ENCODE results near the gene GUCA1C. TPM values are rescaled to one million over a fixed set of nuclear protein-coding genes. Genes with fewer than 3 reads are reported as not detected.

The GUCA1C gene
- total and polyA plus RNA-seq, 4 donors: 0.20 TPM; not detected in 3

DNA sequence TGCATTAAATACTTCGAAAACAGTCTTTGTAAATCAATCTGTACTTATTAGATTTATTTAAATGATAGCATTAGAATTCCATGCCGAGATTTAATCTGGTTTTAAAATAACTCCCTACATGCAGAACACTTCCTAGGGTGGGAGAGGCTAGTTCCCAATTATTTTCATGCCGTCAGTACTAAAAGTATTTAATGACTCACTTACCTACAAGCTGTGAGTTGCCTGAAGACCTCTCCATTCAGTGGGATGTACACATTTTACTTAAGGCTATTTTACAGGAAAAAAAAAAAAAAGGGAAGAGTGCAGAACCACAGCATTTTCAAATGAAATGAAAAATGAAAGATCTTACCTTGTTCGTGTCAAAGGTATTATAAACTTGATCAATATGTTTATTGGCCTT lies 469 bp downstream of the GUCA1C start:
- DNase-seq (ENCODE audit: low read depth in 4 of 6, low spot score in 6 of 6): no peak
- Histone ChIP-seq H3K27me3 (ENCODE audit: control insufficient read depth, insufficient read depth, low read length) (no peaks in the 10 kb centered on the region), H3K36me3 (ENCODE audit: control insufficient read depth, insufficient read depth, low read length) (no peaks in the 10 kb centered on the region), H3K9me3 (ENCODE audit: control insufficient read depth, insufficient read depth, low read length) (no peaks in the 10 kb centered on the region), H3K27ac (ENCODE audit: low read depth, low read length) (no peak overlapping the region), H3K4me3 (ENCODE audit: low read depth, low read length) (no peak overlapping the region), H3K4me1 (ENCODE audit: control insufficient read depth, insufficient read depth, low read length) (no peaks in the 10 kb centered on the region)
- no CpG with 5 or more reads among the region's 4 CpGs for WGBS (ENCODE audit: insufficient coverage)

DNA sequence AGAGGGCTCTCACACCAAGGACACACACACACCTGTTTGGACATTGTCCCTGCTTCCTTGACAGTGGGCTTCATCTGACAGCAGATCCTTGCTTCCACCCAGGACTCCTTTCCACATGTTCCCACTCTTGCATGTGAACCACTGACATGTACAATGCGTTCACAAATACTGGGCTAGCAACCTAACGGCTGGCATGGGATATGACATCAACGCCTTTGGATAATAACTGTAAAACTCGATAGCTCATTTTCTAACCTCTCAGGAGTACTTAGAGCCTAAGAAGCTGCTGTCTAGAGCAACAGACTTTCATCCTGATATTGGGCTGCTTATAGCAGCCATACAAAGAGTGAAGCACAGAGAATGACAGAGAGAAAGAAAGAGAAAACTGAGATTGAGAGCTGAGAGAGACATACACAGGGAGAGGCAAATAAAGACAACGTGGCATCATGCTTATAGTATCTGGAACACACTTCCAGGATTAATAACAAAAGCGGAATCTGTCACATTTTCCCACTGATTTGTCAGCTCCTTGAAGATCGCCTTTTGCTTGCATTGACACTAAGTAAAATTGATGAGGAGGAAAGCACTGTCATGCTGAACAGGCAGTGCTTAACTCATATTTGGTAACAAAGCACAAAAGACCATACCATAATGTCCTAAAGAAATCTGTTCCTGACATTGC lies 1.7 kb downstream of the GUCA1C start:
- DNase-seq (ENCODE audit: low read depth in 4 of 6, low spot score in 6 of 6): peak in 3 of 6 donors; percentile 5 to 88 (median 6)
- Histone ChIP-seq H3K9me3 (ENCODE audit: control insufficient read depth, insufficient read depth, low read length) (no peaks in the 10 kb centered on the region), H3K4me3 (ENCODE audit: low read depth, low read length) (no peak overlapping the region), H3K36me3 (ENCODE audit: control insufficient read depth, insufficient read depth, low read length) (no peaks in the 10 kb centered on the region), H3K4me1 (ENCODE audit: control insufficient read depth, insufficient read depth, low read length) (no peaks in the 10 kb centered on the region), H3K27ac (ENCODE audit: low read depth, low read length) (no peak overlapping the region), H3K27me3 (ENCODE audit: control insufficient read depth, insufficient read depth, low read length) (no peaks in the 10 kb centered on the region)
- 76% methylated on average over 5 of the region's 7 CpGs for WGBS (ENCODE audit: insufficient coverage)

DNA sequence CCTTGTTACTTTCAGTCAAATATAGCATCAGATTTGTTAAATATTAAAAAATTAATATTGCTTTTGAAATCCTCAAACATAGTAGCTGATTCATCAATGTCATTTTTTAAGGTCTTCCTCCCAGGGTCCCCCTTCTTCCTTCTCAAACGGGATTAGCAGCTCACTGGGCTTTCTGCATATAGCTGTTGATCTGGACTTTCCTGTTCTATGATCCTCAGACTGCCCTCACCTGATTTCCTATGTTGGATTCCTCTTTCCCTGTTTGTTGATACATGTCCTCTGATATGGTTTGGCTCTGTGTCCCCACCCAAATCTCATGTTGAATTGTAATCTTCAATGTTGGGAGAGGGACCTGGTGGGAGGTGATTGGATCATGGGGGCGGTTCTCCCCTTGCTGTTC lies 5.8 kb downstream of the GUCA1C start:
- Histone ChIP-seq H3K4me1 (ENCODE audit: control insufficient read depth, insufficient read depth, low read length) (no peaks in the 10 kb centered on the region), H3K27ac (ENCODE audit: low read depth, low read length) (no peak overlapping the region), H3K27me3 (ENCODE audit: control insufficient read depth, insufficient read depth, low read length) (no peaks in the 10 kb centered on the region), H3K36me3 (ENCODE audit: control insufficient read depth, insufficient read depth, low read length) (no peaks in the 10 kb centered on the region), H3K4me3 (ENCODE audit: low read depth, low read length) (no peak overlapping the region), H3K9me3 (ENCODE audit: control insufficient read depth, insufficient read depth, low read length) (no peaks in the 10 kb centered on the region)
- no peak for DNase-seq (ENCODE audit: low read depth in 4 of 6, low spot score in 6 of 6)
- 100% methylated on average over 1 of the region's 2 CpGs for WGBS (ENCODE audit: insufficient coverage)

DNA sequence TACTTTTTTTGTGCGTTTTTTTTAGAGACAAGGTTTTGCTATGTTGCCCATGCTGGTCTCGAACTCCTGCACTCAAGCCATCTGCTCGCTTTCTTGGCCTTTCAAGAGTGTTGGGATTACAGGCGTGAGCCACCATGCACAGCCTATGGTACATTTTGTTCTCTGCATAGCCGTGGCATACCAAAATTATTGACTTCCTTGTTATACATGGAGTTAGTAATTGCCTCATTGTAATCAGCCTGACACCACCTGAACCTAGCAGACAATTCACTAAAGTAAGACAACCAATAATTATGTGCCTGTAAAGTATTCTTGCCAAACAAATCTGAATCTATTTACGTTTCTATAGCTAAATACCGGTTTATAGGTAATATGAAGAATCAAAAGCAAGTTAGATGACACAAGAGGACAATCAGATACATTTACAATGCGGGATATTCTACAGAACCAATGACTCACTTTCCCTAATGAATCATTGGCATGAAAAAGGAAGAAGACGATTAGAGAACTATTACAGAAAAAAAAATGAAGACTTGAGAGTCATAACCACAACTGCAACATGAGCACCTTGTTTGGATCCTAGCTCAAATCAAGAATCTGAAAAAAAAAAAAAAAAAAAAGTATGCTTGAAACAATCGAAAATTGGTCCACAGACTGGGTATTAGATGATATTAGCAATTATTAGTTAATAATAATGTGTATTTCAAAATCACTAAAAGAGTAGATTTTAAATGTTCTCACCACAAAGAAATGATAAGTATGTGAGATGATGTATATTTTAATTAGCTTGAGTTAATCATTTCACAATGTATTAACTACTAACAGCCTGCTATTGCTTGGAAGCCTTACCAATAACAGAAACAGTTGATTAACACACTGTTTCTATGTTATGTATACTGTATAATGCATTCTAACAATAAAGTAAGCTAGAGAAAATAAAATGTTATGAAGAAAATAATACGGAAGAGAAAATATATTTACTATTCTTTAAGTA lies 7.1 kb downstream of the GUCA1C start:
- no peak overlapping the region for H3K27ac ChIP-seq (ENCODE audit: low read depth, low read length)
- H3K4me3 ChIP-seq (ENCODE audit: low read depth, low read length): no peak overlapping the region
- no peaks in the 10 kb centered on the region for H3K9me3 ChIP-seq (ENCODE audit: control insufficient read depth, insufficient read depth, low read length)
- 97% methylated on average over 3 of the region's 11 CpGs for WGBS (ENCODE audit: insufficient coverage)
- H3K4me1 ChIP-seq (ENCODE audit: control insufficient read depth, insufficient read depth, low read length): no peaks in the 10 kb centered on the region
- no peak for DNase-seq (ENCODE audit: low read depth in 4 of 6, low spot score in 6 of 6)
- H3K36me3 ChIP-seq (ENCODE audit: control insufficient read depth, insufficient read depth, low read length): no peaks in the 10 kb centered on the region
- no peaks in the 10 kb centered on the region for H3K27me3 ChIP-seq (ENCODE audit: control insufficient read depth, insufficient read depth, low read length)

DNA sequence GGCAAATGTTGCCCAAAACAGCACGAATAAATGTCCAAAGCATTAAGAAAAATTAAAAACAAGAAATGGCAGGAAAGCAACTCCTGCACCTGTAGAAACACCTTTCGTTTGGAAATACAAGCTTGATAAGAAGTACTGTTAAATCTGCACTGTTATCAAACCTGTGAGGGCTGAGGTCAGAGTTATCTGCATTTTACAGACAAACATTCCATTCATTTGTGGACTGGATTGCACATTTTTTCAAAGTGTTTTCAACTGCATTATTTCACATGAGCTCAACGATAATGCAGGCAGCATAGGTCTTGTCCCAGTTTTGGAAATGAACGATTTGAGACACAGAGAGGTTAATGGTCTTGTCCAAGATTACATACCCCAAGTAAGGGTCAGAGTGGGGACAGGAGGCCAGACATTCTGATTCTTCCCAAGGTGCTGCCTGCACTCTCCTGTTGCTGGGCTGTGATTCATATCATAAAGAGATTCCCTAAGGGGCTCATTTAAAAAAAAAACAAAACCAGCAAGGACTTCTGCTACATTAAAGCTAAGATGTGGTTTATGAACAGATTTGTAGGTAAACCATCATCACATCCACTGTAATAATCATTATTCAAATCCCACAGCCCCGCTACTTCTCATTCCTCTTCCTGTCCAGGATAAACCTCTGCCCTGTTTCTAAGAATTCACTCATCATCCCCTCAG lies 13.0 kb downstream of the GUCA1C start:
- H3K4me3 ChIP-seq (ENCODE audit: low read depth, low read length): no peak overlapping the region
- no peaks in the 10 kb centered on the region for H3K36me3 ChIP-seq (ENCODE audit: control insufficient read depth, insufficient read depth, low read length)
- no peaks in the 10 kb centered on the region for H3K27me3 ChIP-seq (ENCODE audit: control insufficient read depth, insufficient read depth, low read length)
- no peak for DNase-seq (ENCODE audit: low read depth in 4 of 6, low spot score in 6 of 6)
- WGBS (ENCODE audit: insufficient coverage): 86% methylated on average over 2 of the region's 5 CpGs
- no peak overlapping the region for H3K27ac ChIP-seq (ENCODE audit: low read depth, low read length)
- no peaks in the 10 kb centered on the region for H3K9me3 ChIP-seq (ENCODE audit: control insufficient read depth, insufficient read depth, low read length)
- H3K4me1 ChIP-seq (ENCODE audit: control insufficient read depth, insufficient read depth, low read length): no peaks in the 10 kb centered on the region

DNA sequence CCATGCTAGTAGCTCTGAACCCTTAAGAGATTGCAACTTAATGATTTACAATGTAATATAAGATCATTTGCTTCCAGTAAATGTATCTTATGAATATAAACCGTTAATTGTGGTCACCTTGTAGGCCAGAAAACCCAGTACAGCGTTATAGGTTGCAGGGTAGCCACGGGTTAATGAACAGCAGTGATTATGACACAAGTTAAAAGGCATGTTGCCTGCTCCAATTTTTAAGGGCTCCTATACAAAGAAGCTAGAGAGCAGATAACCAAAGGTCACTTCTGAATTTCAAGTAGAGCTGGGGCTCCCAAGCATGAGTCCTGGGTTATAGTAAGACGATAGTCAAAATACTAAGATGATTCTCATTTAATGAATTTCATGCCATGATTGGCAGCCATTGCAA lies 13.5 kb downstream of the GUCA1C start:
- Histone ChIP-seq H3K4me3 (ENCODE audit: low read depth, low read length) (no peak overlapping the region), H3K27ac (ENCODE audit: low read depth, low read length) (no peak overlapping the region), H3K9me3 (ENCODE audit: control insufficient read depth, insufficient read depth, low read length) (no peaks in the 10 kb centered on the region), H3K36me3 (ENCODE audit: control insufficient read depth, insufficient read depth, low read length) (no peaks in the 10 kb centered on the region), H3K4me1 (ENCODE audit: control insufficient read depth, insufficient read depth, low read length) (no peaks in the 10 kb centered on the region), H3K27me3 (ENCODE audit: control insufficient read depth, insufficient read depth, low read length) (no peaks in the 10 kb centered on the region)
- DNase-seq (ENCODE audit: low read depth in 4 of 6, low spot score in 6 of 6): no peak
- 91% methylated on average over 3 of the region's 4 CpGs for WGBS (ENCODE audit: insufficient coverage)

DNA sequence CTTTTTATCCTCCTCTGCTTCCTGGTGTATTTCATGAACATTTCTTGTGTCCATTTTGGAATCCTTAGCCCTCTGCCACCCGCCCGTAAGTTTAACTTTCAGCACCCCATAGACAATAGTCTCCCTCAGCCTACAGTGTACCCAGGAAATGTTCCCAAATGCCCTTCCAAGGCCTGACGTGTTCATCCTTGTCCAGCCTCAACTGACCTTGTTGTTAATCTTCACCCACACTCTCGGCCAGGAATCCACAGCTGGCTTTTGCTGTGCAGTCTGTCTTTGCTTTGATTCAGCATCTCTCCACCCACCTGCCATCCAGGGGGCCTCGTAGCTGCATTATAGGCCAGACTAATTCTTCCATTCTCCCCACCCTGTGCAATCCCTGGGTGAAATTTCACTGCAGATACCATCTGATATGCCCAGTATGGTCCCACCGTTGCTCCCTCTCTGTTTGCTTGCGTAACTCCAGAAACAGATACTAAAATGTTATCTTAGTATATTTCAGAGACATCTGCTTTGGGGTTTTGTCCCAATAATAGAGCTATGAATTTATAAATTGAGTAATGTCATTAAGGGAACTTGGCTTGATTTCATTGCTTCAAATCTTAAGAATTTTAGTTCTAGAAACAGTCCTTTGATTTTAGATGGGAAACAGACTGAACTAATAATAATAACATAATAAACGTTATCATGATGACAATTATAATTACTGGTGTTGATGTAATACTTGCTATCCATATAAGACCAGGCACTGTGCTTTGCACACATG lies 16.6 kb downstream of the GUCA1C start:
- Histone ChIP-seq H3K9me3 (ENCODE audit: control insufficient read depth, insufficient read depth, low read length) (no peaks in the 10 kb centered on the region), H3K27ac (ENCODE audit: low read depth, low read length) (no peak overlapping the region), H3K36me3 (ENCODE audit: control insufficient read depth, insufficient read depth, low read length) (no peaks in the 10 kb centered on the region), H3K27me3 (ENCODE audit: control insufficient read depth, insufficient read depth, low read length) (no peaks in the 10 kb centered on the region), H3K4me1 (ENCODE audit: control insufficient read depth, insufficient read depth, low read length) (no peaks in the 10 kb centered on the region), H3K4me3 (ENCODE audit: low read depth, low read length) (no peak overlapping the region)
- WGBS (ENCODE audit: insufficient coverage): 82% methylated on average over 5 of the region's 8 CpGs
- no peak for DNase-seq (ENCODE audit: low read depth in 4 of 6, low spot score in 6 of 6)

DNA sequence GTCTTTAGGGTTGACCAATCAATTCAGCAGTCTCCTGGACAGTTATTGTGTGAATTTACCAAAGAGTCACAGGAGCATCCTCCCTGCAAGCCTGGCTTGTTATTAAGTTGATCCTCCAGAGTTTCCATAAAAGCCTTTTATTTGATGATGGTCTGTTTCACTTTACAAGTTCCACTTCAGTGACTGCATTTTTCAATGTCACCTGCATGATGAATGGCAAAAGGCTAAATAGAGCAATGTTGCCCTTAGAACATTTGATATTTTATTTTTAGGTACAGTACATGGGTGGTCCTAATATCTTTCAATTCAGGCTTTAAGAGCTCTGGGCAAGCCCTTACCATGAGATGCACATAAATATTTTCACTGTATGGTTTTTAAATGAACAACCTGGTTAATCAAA lies 22.6 kb downstream of the GUCA1C start:
- H3K4me1 ChIP-seq (ENCODE audit: control insufficient read depth, insufficient read depth, low read length): no peaks in the 10 kb centered on the region
- H3K36me3 ChIP-seq (ENCODE audit: control insufficient read depth, insufficient read depth, low read length): no peaks in the 10 kb centered on the region
- H3K27ac ChIP-seq (ENCODE audit: low read depth, low read length): no peak overlapping the region
- H3K27me3 ChIP-seq (ENCODE audit: control insufficient read depth, insufficient read depth, low read length): no peaks in the 10 kb centered on the region
- H3K9me3 ChIP-seq (ENCODE audit: control insufficient read depth, insufficient read depth, low read length): no peaks in the 10 kb centered on the region
- H3K4me3 ChIP-seq (ENCODE audit: low read depth, low read length): no peak overlapping the region
- DNase-seq (ENCODE audit: low read depth in 4 of 6, low spot score in 6 of 6): no peak

DNA sequence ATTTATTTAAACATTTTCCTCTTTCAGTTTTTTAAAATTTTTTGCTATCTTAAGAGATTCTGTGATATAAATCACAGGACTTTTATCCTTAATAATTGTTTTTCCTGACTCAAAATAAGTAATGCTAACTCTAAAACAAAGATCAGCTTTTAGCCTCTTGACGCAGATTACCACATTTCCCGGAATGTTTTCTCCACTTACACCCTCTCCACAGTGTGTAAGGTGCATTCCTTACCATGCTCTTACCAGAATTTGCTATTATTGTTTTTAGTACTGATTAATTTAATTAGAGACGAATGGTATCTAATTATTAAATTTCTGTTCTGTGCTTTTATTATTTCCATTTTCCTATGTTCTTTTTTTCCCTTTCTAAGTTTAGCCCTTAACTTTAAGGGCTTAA lies 34.8 kb downstream of the GUCA1C start:
- no peak for DNase-seq (ENCODE audit: low read depth in 4 of 6, low spot score in 6 of 6)
- H3K9me3 ChIP-seq (ENCODE audit: control insufficient read depth, insufficient read depth, low read length): no peaks in the 10 kb centered on the region
- no peaks in the 10 kb centered on the region for H3K4me1 ChIP-seq (ENCODE audit: control insufficient read depth, insufficient read depth, low read length)
- H3K27ac ChIP-seq (ENCODE audit: low read depth, low read length): no peak overlapping the region
- no peak overlapping the region for H3K4me3 ChIP-seq (ENCODE audit: low read depth, low read length)
- no CpG with 5 or more reads among the region's 3 CpGs for WGBS (ENCODE audit: insufficient coverage)
- H3K27me3 ChIP-seq (ENCODE audit: control insufficient read depth, insufficient read depth, low read length): no peaks in the 10 kb centered on the region
- H3K36me3 ChIP-seq (ENCODE audit: control insufficient read depth, insufficient read depth, low read length): no peaks in the 10 kb centered on the region

Measured in spinal cord (tissue), 10 donors.